ENCODE measurements around the gene FBRS.
"Not testable (repeated sequence)": the region's sequence is repeated elsewhere in the genome, so short reads cannot be mapped to it uniquely, and the experiment has no call there.

Gene FBRS

DNA sequence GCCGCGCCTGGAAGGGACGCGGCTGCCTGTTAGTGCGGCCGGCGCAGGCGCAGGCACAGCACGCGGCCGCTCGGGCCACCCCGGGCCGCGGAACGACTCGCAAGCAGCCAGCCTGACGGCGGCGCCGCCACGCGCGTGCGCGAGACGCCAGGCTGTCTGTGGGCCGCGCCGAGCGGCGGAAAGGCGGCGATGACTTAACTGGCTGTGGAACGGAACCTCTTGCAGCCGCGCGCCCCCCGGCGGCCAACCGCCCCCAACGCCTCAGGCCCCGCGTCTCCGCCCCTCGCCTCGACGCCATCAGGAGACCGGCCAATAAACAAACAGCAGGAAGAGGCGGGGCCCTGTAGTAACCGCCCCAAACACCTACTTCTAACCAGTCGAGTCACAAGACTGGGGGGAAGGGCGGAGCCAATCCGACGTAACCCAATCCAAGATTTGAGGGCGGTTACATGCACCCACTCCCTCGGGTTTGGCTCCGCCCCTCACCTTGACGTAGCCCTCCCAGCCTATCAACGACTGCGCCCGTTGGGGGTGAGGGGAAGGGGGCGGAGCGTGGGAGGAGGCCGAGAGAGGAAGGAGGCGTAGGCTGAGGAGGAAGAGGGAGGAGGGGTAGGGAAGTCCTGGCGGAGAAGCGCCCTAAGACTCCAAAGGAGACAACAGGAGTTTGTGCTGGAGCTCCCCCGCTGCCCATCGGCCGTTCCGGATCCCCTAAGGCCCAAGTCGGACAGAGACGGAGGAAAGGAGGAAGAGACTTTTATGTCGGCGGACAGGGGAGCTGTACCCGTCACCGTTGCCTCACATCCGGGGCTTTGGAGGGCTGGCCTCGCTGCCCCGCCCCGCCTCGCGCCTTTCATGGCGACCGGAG, at the start of gene FBRS:
Gene FBRS, plus strand, starts transcription at position 566 of the 865 bp plus-strand sequence. CDS start 1,088 bp downstream, outside the sequence.
- peak; percentile 100 for DNase-seq

DNA sequence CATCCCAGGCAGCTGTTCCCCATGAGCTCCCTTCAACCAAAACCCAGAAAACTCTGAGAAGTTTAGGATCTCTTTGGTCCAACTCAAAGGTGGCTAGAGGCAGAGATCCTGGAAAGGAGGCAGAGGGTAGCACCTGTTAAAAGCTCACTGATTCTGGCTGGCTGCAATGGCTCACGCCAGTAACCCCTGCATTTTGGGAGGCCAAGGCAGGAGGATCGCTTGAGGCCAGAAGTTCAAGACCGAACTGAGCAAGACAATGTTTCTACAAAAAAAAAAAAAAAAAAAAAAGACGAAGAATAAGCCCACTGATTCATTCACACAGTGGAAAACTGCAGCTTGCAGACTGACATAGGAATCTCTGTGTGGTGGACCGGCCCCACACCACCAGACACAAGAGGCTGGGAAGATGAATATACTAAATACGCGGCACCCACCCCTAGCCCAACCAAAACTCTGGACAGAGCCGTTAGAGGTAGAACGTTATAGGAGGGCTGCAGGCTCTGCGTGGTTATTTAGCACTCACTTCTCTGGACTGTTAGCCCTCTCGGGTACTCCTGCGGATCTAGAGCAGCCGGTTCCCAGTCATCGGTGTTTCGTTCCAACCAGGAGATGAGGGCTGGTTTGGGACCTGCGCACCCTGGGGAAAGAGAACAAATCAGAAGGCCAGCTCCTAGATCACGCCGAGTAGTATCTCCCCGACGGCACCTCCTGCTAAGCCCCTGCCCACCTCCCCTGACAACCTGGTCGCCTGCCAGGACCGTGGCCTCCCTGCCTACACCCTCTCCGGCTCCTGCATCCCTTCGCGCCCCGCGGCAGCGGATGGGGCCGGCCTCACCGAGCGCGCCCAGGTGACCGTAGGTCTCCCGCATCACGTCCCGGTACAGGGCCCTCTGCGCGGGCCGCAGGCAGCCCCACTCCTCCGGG, 49.0 kb upstream of the FBRS start:
- peak; percentile 30 for DNase-seq

DNA sequence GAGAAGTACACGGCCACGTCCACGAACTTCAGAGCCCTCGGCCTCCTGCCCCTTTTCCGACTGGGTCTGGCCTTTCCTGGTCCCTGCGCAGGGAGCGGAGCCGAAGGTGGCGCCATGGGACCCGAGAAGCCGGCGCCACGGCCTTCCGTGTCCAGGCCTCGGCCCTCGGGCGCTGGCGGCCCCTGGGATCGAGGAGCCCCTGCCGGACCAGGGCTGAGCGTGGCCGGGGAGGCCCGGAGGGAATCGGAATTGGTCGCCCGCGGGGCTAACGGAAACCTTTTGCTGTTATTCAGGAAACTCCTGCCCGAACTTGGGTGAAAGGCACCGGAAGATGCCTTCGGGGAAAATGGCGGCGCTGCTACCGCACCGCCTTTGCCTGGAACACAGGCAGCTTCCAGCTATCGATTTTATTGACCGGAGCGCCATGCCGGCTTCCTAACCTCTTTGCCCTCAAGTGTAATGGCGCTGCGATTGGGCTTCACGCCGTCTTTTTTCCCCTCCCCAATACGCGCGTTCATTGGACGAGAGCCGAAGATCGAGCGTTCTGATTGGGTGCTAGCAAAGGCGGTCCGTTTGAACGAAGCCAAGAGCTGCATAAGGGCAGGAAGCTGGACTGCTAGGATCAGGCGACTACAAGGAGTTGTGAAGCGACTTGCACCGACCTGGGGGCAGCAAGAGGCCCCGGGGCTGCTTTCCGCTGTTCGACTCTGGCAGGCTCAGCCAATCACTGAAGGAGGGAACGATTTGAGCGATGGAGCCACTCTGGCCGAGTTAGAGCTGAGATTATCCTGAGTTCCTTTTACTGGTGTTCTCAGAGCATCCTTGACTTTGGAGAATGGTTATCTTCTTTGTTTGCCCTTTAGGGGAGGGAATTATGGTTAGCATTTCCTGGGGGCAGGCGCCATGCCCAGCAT, 48.0 kb upstream of the FBRS start, which contains the start of gene ZNF689:
Gene ZNF689, minus strand, starts transcription at position 464 of the 914 bp plus-strand sequence. Its CDS starts 348 bp downstream, at position 116.
- DNase-seq, result peak; percentile 94

DNA sequence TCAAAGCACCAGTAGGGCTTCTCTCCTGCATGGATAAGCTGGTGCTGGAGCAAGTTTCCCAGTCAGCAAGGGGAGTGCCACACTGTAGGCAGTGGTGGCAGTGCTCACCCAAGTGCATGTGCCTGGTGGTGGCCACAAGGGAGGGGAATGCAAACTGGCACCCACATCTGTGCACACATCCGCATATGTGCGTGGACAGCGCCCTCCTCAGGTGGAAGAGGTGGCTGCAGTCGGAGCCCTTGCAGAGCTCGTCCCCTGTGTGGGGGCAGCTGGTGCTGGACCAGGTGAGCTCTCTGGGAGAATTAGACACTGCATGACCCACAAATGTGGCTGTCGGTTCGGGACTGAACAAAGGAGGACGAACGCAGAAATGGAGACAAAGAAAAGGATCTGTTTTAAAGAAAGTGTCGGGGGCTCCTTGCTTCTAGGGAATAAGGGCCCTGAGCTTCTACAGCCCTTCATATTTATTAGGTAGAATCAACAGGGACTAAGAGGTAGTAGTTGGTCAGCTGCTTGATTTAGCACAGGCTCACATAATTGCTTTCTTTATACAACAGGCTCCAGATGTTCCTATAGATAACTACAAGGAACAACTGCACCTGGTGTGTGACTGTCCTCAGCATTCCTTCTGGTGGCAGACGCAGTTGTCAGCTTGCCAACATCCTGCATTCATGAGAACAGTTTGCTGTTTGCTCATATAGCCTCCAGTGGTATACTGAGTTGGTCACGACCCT, 42.7 kb upstream of the FBRS start:
- peak; percentile 88 for DNase-seq

DNA sequence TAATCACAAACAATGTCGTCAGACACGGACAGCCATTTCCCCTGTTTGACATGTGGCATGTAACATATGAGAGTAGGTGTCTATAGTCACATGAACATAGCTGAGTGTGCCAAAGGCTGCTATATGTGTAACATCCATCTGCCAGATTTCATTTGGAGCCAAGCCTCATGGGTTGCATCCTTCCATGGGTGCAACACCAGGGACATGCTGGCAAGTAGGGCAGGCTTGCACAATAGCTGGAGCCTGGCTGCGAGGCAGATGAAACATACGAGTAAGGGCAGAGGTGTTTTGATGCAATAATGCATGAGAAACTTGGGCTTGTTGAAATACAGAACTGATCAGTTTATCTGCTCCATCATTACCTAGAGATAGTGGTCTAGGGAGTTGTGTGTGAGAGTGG, 39.0 kb upstream of the FBRS start:
- DNase-seq, result no peak

DNA sequence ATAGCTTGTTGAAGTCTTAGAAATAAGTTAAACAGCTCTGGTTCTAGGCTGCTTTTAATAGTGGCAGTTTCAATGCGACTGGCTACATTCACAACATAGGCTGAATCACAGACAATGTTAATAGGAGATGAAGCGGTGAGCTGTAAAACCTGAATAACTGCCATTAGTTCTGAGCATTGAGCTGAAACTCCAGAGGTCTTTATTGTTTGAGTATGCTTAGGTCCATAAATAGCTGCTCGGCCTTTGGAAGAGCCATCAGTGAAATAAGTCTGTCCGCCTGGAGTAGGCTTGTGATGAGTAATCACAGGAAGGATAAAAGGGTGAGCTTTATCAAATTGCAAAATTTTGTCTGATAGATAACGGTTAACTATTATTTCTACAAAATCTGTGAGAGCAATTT, 38.6 kb upstream of the FBRS start:
- no peak for DNase-seq

DNA sequence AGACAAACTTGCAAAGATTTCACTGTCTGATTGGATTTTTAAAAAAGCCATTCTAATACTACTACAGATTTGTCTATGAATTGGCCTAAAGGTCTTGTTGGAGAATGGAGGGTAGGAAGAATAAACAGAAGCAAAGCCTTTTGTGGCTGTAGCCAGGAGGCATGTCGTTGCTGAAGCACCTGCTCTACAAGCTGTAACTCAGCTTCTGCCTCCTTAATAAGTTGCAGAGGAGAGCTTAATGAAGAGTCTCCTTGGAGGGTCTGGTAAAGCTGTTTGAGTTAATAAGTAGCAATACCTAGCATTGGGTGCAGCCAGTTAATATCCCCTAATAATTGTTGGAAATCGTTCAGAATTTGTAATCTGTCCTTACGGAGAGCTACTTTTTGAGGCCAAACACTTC, 38.1 kb upstream of the FBRS start:
- no peak for DNase-seq

DNA sequence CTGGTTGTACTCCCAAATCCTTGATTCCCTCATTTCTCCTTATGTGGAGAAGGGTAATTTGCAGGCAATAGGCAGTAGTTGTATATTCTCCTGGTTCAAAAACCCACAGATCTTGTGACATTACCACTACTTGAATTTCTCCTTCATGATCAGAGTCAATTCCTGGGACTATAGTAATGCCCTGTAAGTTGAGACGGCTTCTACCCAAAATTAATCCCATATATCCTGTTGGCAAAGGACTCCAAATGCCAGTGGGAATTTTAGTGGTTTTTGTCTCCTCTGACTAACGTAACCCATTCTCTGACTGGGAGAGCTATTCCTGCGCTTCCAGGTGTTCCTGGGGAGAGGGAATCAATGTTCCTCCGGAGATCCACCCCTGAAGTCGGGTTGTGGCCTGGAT, 36.5 kb upstream of the FBRS start:
- no peak for DNase-seq

DNA sequence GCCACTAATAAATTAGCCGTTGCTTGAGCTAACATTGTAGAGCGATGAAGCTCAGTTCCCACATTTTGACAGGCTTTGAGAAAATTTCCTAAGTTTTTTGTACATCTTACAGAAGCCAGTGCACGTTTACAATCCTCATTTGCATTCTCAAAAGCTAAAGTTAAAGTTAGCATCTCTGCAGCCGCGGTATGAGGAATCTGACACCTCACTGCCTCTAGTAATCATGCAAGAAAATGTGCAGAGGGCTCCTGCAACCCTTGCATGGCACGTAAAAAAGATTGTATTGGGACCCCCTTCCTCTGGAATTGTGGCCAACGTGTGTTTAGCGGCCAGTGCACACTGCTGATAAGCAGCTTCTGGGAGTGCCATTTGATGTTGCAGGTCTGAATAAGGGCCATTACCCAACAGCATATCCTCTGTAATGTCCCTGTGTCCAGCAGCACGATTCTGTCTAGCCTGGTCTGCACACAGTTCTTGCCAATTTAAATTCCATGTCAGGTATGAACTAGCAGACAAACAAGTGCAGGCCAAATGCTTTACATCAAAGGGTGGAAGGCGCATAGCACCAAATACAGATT, 35.7 kb upstream of the FBRS start:
- no peak for DNase-seq

DNA sequence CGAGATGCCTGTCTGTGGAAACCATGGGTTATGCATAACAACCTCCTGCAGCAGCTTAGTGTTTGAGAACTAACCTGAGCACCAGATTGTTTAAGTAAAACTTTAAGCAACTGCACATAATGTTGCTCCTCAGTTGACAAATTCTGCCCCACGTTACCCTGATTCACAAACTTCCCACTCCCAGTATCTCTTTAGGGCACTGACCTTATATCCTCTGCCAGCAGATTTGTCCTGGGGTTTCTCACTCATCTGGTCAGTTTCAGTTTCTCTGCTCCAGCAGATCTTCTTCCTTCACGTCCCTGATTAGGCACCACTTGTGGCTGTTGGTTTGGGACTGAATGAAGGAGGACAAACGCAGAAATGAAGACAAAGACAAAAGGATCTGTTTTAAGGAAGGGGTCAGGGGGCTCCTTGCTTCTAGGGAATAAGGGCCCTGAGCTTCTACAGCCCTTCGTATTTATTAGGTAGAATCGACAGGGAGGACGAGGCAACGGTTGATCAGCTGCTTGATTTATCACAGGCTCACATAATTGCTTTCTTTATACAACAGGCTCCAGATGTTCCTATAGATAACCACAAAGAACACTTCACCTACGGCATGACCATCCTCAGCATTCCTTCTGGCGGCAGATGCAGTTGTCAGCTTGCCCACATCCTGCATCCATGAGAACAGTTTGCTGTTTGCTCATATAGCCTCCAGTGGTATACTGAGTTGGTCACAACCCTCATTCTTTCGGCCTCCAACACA, 34.5 kb upstream of the FBRS start:
- no peak for DNase-seq

DNA sequence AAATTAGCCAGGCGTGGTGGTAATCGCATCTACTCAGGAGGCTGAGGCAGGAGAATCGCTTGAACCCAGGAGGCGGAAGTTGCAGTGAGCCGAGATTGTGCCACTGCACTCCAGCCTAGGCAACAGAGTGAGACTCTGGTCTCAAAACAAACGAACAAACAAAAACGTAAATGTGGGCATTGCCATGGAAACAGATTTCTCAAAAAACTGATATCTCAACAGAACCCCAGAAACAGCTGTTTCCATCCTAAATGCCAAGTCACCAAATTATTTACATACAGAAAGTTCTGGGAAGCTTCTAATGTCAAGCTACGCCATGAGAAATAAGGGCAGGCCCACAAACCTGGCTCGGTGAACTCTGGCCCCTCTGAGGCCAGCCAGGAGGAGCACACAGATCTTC, 32.0 kb upstream of the FBRS start:
- DNase-seq, result no peak

DNA sequence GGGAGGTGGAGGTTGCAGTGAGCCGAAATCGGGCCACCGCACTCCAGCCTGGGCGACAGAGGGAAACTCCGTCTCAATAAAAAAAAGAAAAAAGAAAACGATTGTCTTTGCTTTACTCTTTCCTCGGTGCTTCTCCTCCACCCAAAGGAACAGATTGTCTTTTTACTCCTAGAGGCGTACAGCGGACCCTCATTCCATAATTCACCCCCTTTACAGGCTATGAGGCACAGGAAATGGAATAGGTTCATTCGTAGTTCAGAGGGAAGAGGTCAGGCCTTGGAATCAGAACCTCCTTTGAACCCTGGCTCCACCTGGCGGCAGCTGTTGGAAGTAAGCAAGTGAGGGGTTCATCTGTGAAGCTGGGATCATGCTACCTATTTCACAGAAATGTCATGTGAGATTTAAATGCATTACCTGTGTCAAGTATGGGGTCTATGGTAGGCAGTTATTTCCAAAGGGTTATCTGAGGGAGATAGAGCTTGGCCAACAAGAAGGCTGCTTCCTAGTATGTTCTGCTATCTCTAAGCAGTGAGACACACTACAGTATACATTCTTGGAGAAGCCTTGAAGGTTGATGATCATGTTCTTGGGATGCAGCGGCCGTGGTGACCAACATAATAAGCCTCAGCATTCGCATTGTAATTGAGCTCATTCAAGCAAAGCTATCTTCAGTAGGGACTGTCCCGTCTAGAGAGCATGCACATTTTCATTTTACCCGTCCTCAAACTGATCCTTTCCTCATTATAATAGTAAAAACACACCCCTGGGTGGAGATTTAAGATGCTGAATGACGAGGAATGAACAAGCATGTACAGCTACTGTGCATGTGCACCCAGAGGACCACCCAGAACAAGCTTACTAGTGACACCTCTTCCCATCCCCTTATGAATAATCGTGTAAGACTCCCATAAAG, 29.3 kb upstream of the FBRS start:
- peak; percentile 51 for DNase-seq

DNA sequence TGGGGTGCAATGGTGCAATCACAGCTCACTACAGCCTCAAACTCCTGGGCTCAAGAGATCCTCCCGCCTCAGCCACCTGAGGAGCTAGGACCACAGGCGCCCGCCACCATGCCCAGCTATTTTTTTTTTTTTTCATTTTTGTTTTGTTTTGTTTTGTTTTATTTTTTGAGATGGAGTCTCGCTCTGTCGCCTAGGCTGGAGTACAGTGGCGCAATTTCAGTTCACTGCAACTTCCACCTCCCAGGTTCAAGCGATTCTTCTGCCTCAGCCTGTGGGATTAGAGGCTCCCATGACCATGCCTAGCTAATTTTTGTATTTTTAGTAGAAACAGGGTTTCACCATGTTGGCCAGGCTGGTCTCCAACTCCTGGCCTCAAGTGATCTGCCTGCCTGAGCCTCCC, 25.8 kb upstream of the FBRS start:
- not testable (repeated sequence) for DNase-seq

DNA sequence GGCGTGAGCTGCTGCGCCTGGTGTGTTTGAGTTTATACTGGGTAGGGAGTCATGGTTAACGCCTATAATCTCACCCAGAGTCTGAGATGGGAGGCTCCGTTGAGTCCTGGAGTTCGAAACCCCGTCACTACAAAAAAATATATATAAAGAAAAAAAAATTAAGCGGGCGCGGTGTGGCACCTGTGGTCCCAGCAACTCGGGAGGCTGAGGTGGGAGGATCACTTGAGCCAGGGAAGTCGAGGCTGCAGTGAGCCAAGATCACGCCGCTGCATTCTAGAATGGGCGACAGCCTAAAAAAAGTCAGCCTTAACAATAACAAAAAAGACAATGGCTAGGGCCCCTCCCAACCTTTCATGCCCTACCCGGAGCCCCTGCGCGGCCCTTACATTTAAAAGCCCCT, 24.7 kb upstream of the FBRS start:
- DNase-seq, result no peak

DNA sequence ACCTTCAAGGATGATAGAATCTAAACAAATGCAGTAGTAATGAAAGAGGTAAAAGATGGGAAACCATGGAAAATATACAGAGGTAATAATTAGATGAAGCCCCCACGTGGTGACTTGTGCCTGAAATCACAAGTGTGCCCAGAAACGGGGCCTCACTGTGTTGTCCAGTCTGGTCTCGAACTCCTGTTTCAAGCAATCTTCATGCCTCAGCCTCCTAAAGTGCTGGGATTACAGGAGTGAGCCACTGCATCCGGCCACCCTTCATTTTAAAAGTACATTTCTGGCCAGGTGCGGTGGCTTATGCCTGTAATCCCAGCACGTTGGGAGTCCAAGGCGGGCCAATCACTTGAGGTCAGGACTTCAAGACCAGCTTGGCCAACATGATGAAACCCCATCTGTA, 21.6 kb upstream of the FBRS start:
- no peak for DNase-seq

DNA sequence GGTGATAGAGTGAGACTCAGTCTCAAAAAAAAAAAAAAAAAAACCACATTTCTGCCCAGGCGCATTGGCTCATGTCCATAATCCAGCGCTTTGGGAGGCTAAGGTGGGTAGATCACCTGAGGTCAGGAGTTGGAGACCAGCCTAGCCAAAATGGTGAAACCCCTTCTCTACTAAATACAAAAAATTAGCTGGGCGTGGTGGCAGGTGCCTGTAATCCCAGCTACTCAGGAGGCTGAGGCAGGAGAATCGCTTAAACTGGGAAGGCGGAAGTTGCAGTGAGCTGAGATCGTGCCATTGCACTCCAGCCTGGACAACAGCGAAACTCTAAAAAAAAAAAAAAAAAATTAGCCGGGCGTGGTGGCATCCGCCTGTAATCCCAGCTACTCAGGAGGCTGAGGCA, 21.1 kb upstream of the FBRS start:
- DNase-seq, result not testable (repeated sequence)

DNA sequence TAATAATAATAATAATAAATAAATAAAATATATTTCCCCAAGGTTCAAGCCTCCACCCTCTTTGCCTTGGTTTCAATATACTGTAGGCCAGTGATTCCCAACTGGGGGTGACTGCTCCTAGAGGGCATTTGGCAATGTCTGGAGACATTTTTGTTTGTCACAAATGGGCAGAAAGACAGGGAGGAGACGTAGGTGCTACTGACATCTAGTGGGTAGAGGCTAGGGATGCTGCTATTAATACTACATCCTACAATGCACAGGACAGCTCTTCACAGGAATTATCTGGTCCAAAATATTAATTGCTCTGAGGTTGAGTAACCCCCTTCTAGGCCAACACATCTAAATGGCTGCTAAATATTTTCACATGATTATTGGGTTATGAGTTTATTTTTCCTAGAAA, 20.3 kb upstream of the FBRS start:
- peak; percentile 55 for DNase-seq

DNA sequence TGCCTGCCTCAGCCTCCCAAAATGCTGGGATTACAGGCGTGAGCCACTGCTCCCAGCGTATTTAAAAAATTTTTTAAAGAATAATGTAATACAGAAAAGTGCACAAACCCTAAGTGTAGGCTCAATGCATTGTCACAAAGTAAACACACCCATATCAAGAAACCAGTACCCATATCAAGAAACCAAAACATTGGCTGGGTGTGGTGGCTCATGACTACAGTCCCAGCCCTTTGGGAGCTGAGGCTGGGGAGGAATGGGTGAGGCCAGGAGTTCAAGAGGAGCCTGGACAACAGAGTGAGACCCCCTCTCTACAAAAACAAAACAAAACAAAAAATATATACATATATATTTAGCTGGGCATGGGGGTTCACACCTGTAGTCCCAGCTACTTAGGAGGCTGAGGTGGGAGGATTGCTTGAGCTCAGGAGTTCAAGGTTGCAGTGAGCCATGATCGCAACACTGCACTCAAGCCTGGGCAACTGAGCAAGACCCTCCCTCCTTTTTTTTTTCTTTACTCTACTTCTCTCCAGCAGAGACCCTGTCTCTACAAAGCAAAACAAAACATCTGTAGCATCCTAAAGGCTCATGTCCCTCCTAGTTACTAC, 16.8 kb upstream of the FBRS start:
- no peak for DNase-seq

DNA sequence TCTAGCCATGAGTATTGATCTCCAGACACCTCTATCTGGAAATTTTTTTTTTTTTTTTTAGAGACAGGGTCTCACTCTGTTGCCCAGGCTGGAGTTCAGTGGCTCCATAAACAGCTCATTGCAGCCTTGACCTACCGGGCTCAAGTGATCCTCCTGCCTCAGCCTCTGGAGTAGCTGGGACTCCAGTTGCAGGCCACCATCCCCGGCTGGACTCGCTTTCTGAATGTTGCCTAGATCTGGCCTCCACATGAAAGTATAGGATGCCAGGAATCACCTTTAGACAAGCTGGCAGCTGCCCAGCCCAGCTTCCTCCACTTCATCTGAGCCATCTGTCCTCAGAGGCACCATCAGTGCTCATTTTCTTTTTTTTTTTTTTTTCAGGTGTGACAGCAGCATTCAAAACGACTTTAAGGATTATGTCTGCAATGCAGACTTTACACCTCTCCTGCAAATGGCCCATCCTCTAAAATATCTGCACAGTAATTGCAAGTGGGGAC, 13.8 kb upstream of the FBRS start:
- DNase-seq, result no peak

All from COR-L47 (cell line).